GM12865 (cell line): ENCODE data around the gene SLX9.

Experiments used
- DNase-seq: peaks from one replicate; pipeline ENCODE4 v3.0.0; 2010; ENCODE audit warnings: low read depth
- H3K4me3 ChIP-seq: 2 replicates; pipeline ENCODE4 v1.5.1; 2011; ENCODE audit warnings: mild to moderate bottlenecking, low read depth, low read length, control low read depth
- TF ChIP-seq, protein P1 (sequence below): IDR thresholded peaks from 2 replicates; pipeline ENCODE4 v1.5.1; 2011; ENCODE audit warnings: low read length, control low read depth, low read depth, inconsistent platforms; ENCODE audit not compliant: insufficient read depth; ENCODE audit errors: missing control alignments

SLX9 gene

DNA sequence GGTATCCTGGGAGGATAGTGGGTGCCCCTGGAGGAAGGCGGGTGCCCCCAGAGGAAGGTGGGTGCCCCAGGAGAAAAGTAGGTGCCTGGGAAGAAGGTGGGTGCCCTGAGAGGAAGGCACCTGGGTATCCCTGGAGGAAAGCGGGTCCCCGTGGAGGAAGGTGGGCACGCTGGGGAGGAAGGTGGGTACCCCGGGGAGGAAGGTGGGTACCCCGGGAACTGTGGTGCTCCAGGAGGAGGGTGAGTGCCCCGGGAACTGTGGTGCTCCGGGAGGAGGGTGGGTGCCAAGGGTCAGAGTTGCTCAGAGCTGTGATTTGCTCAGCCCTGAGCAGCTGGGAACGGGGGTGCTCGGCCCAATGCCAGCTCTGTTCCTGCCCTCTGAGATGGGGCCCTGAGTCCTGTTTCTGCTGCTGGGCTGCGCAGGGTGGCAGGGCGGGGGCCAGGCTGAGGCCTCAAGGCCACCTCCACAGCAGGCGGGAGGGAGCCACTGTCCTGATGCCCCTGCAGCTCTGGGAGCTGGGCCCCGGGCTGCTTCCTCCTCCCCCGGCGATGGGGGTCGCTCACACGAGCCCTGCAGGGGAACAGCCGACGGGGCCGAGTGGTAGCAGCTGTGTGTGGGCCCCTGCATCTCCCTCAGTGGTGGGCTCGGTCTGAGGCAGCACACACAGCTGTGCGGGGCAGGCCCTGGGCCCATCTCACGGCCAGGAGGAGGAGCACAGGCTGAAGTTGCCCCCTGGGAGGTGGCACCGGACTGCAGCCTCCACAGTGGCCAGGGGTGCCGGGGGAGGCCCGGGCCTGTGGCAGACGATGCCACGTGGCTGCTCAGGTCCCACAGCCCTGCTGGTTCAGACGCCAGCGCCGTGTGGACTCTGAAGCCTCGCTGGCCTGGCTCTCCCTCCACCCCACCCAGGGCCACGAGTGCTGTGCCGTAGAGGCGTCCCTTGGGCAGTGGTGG, 57.4 kb downstream of the SLX9 start:
- TF ChIP-seq, protein P1, sequence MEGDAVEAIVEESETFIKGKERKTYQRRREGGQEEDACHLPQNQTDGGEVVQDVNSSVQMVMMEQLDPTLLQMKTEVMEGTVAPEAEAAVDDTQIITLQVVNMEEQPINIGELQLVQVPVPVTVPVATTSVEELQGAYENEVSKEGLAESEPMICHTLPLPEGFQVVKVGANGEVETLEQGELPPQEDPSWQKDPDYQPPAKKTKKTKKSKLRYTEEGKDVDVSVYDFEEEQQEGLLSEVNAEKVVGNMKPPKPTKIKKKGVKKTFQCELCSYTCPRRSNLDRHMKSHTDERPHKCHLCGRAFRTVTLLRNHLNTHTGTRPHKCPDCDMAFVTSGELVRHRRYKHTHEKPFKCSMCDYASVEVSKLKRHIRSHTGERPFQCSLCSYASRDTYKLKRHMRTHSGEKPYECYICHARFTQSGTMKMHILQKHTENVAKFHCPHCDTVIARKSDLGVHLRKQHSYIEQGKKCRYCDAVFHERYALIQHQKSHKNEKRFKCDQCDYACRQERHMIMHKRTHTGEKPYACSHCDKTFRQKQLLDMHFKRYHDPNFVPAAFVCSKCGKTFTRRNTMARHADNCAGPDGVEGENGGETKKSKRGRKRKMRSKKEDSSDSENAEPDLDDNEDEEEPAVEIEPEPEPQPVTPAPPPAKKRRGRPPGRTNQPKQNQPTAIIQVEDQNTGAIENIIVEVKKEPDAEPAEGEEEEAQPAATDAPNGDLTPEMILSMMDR, result no peak
- H3K4me3 ChIP-seq, result no peak overlapping the region
- no peak for DNase-seq

DNA sequence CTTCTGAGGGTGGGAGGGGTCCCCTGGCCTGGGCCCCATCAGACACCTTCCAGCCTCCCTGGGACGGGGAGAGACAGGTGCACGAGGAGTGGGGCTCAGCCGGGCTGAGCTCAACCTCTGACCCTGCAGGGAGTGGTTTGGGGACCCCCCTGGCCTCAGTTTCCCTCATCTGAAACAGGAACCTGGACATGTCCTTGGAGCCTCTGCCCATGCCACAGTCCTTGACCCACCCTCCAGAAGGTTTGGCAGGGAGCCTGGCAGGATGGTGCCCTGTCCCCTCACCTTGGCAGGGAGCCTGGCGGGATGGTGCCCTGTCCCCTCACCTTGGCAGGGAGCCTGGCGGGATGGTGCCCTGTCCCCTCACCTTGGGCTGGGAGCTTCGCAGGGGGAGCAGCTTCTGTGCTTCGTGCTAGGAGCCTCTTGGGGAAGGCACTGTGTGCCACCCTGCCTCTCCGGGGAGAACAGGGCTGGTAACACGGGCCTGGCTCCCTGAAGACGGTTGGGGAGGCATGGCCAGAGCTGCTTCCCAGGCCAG, 58.3 kb downstream of the SLX9 start:
- no peak overlapping the region for H3K4me3 ChIP-seq
- DNase-seq, result no peak
- TF ChIP-seq, protein P1, result no peak

DNA sequence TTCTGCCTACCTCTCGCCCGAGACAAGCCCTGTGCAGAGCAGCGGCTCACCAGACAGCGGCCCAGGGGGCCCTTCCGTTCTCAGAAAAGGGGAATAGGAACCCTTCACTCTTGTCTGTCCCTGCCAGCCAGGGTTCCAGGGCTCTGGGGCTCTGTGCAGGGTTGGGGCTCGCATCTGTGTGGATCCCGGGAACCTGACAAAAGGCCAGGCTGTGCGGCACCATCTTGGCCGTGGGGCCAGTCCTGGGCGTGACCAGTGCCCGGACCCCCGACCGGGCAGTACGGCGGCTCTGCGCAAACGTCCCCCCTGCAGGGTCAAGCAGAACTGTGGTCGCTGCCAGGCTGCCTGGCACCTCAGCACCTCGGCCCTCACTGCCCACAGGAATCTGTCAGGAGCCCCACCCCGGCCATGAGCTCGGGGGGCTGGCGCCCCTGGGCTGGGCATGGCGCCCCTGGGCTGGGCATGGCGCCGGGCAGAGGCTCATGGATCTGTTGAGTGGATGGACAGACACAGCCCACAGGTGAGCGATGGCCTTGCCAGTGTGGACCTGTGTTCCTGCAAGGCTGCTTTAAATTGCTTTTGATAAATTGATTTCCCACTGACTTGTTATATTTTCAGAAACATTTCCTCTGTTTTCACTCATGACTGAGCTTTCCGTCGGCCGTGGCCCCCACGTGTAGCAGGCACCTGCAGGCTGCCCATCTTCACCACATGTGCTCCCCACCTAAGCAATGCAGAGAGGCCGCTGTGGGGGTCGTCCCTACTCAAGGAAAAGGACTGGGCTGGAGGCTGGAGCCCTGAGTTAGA, 59.0 kb downstream of the SLX9 start:
- TF ChIP-seq, protein P1, result no peak
- DNase-seq, result no peak
- H3K4me3 ChIP-seq, result no peak overlapping the region

DNA sequence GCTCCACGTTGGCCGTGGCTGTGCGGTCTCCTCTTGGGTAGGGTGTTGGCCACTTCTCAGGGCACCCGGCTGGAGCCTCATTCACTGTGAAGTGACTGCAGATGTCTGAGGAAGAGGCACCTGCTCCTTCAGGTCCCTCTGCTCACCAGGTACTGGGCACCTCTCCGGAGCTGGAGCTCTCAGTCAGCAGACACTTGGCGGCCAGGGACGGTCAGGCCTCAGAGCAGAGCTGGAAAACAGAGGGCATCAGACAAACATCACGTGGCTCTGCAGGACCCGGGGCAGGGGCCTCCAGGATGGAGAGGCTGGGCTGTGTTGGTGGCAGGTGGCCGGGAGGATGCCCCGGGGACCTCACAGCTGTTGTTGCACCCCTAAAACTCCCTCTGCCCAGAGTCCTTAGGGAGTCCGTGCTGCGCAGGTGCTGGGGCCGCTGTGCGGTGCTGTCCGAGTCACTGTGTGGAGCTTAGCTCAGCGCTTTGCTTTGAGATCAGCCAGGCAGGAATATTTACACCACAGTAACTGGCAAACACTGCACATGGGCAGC, 59.7 kb downstream of the SLX9 start:
- TF ChIP-seq, protein P1, result no peak
- no peak for DNase-seq
- H3K4me3 ChIP-seq, result no peak overlapping the region

DNA sequence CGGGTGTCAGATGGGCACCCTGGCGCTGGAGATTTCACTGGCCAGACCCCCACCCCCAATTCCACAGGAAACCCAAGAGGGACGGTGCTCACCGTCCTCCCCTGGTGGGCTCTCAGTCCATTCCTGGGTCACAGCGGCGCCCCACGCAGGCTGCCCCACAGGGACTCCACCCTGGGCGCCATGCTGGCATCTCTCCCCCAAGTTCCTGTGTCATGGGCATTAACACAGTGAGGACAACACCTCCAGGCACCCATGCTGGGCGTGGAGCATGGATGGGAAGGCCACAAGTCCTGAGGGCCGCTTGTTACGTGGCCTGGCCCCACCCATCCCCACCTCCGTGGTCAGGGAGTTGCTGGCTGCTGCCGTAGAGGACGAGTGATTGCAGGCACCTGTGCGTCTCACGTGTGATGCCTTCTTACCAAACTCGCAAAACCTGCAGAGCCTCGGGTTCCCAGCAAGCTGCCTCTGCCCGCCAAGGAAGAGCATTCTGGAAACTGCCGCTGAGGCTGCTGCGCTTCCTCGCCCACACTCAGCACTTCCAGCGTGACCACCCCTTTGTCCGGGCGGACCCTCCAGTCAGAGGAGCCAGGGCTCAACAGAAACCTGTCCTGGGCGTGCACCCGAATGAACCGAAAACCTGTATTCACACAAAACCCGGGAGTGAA, 60.3 kb downstream of the SLX9 start:
- no peak overlapping the region for H3K4me3 ChIP-seq
- TF ChIP-seq, protein P1, result no peak
- no peak for DNase-seq

DNA sequence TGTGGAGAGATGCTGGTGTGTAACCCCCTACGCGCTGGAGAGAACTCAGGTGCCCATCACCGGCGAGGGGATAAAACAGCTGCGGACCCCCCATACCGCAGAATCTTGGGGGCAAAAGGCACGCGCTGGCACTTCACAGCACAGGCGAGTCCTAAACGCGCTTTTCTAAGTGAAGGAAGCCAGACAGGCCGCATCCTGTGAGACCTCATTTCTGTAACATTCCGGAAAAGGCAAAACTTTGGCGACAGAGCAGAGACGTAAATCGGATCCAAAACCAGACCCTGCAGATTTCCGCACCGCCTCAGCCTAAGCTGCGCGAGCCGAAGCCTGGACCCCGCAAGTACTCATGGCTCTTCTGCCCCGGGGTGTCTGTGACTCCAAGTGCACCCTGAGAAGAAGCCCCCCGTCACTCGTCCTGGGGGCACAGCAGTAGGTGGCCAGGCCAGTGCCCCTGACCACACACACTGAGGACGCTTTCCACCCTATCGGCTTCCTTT, 60.9 kb downstream of the SLX9 start:
- H3K4me3 ChIP-seq, result no peak overlapping the region
- TF ChIP-seq, protein P1, result no peak
- DNase-seq, result no peak
